ENCODE measurements around the gene MC3R. TPM values are rescaled to one million over a fixed set of nuclear protein-coding genes. Genes with fewer than 3 reads are reported as not detected.

Gene MC3R
- not detected for total RNA-seq

DNA sequence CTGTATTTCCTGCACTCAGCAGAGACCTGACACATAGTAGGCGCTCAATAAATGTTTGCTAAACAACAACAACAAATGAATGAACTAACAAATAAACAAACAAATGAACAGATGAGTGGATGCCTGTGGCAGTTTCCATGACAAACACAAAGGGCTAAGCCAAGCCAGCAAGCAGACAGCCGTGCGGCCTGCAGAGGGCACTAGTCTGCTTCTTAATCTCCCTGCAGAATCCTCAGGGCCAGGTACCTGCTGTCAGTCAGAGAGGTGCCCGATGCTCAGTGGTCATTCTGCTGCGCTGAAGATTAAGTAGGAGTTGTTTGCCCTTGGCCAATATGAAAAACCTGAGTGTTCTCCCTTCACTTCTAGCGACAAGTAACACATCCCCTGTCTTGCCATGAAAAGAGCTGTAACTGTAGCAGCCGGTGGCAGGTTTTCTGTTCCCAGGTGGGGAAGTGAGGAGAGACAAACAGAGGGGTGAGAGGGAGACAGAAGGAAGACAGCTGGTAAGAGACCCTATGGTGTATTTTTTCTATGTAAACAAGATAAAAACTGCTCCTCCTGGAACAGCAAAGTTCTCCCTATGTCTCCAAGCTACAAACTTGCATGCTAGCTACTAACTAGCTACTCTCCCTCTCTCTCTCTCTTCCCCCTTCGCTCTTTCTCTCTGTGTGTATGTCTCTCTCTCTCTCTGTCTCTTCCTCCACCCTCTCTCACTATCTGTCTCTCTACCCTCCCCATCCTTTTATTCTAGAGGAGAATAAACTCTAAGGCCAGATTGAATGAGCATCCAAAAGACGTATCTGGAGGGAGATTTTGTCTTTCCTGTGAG is at the start of gene MC3R:
TSS of gene MC3R (plus strand) at position 779 of the 829 bp plus-strand sequence. CDS start 112 bp downstream, outside the sequence.
- DNase-seq (peak; percentile 66), ATAC-seq (peak; percentile 66)
- Mint-ChIP-seq H3K4me3 (no peak within 1 kb of the TSS), H3K27ac (no peak within 1 kb of the TSS), H3K4me1 (ENCODE audit: low read depth) (no peaks in the 10 kb centered on the region), H3K36me3 (ENCODE audit: low read depth) (no peaks in the 10 kb centered on the region), H3K9me3 (no peaks in the 10 kb centered on the region), H3K27me3 (peaks cover 29% of the 10 kb centered on the region)
- ChIA-PET POLR2A (no interaction called here), CTCF (interaction anchor here (0.7 to 3.3 kb wide), 5 partner anchors 10 to 100 kb away, joined by 3 to 22 read pairs (median 4); no protein-coding TSS in a partner anchor)
- intact Hi-C loops (cut with micrococcal nuclease): loop anchor here (5.0 kb wide), 1 partner anchor 94 kb away; no protein-coding TSS in a partner anchor
- TF ChIP-seq, protein P1, sequence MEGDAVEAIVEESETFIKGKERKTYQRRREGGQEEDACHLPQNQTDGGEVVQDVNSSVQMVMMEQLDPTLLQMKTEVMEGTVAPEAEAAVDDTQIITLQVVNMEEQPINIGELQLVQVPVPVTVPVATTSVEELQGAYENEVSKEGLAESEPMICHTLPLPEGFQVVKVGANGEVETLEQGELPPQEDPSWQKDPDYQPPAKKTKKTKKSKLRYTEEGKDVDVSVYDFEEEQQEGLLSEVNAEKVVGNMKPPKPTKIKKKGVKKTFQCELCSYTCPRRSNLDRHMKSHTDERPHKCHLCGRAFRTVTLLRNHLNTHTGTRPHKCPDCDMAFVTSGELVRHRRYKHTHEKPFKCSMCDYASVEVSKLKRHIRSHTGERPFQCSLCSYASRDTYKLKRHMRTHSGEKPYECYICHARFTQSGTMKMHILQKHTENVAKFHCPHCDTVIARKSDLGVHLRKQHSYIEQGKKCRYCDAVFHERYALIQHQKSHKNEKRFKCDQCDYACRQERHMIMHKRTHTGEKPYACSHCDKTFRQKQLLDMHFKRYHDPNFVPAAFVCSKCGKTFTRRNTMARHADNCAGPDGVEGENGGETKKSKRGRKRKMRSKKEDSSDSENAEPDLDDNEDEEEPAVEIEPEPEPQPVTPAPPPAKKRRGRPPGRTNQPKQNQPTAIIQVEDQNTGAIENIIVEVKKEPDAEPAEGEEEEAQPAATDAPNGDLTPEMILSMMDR (IDR thresholded peaks at IDR 0.05): peak; percentile 62

DNA sequence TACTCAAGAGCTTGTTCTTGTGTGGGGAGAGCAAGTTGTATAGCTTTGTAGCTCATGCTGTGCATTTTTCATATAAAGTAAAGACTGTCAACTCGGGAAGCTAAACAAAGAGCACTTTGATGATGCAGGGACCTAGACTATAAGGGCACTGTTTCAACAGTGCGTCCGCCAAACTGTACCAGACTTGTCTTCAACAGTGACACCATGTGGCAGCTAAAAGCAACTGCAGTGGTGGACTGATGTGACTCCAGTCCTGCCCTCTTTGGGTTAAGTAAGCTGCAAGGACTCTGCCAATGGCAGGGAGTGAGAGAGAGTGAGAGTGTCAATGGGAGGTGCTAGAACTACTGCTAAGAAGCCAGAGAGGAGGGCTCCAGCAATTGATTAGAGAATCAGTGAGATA is 48.1 kb upstream of the MC3R start:
- DNase-seq (peak; percentile 2), ATAC-seq (no peak)
- Mint-ChIP-seq H3K27ac (no peak overlapping the region), H3K4me3 (no peak overlapping the region), H3K36me3 (ENCODE audit: low read depth) (no peaks in the 10 kb centered on the region), H3K27me3 (no peaks in the 10 kb centered on the region), H3K4me1 (ENCODE audit: low read depth) (no peaks in the 10 kb centered on the region), H3K9me3 (peaks cover 22% of the 10 kb centered on the region)
- CTCF ChIA-PET: interaction anchor here (0.7 to 1.3 kb wide), 4 partner anchors 13 to 149 kb away, joined by 3 read pairs; no protein-coding TSS in a partner anchor
- TF ChIP-seq, protein P1 (IDR thresholded peaks at IDR 0.05): no peak
- intact Hi-C loops (cut with micrococcal nuclease): no loop called here
- POLR2A ChIA-PET: no interaction called here

DNA sequence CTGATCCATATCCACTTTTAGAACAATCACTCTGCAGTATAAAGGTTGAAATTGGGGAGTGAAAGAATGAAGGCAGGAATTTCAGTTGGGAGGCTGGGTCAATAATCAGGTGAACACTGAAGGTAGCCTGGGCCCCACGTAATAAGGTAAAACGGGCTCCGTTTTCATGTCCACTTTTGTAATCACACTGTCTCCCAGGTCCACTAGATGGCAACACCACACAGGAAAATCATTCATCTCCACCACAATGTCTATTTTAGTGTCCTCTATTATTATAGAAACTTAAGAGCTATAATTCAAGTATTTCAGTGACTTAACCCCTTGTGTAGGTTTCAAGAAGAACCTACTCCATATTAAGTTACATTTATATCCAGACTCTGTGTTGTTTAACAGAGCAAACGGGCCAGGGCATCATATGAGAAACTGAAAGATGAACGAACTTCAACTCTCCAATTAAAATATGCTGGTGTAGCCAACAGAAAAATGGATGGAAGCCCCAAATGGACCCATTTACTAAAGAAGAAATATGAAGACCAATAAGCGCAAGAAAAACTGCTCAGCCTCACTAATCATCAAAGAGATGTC is 45.9 kb upstream of the MC3R start:
- ATAC-seq (no peak), DNase-seq (peak; percentile 2)
- H3K36me3 Mint-ChIP-seq (ENCODE audit: low read depth): no peaks in the 10 kb centered on the region
- TF ChIP-seq, protein P1 (IDR thresholded peaks at IDR 0.05): no peak
- ChIA-PET CTCF (no interaction called here), POLR2A (interaction anchor here (1.0 kb wide), 1 partner anchor 22 kb away, joined by 3 read pairs; no protein-coding TSS in a partner anchor)
- intact Hi-C loops (cut with micrococcal nuclease): no loop called here
- H3K4me1 Mint-ChIP-seq (ENCODE audit: low read depth): no peaks in the 10 kb centered on the region
- H3K4me3 Mint-ChIP-seq: no peak overlapping the region
- H3K27ac Mint-ChIP-seq: no peak overlapping the region
- peaks cover 22% of the 10 kb centered on the region for H3K9me3 Mint-ChIP-seq
- no peaks in the 10 kb centered on the region for H3K27me3 Mint-ChIP-seq

DNA sequence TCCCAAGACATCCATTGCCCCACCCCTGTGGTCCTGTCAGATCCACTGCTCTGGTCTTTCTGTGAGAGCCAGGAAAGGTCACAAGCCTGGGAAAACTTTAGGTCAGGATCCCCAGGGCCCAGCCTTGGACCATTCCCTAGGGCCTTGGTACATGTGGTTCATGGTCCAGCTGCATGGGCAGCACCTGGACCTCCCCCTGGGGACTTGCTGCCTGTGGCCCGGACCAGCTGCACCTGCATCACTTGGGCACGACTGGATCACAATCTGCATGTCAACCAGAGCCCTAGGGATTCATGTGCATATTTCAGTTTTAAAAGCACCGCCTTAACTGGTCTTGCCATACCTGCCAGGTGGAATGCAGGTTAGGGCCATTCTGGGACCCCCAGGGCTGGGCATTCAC is 44.3 kb upstream of the MC3R start:
- H3K27ac Mint-ChIP-seq: no peak overlapping the region
- ATAC-seq (no peak), DNase-seq (no peak)
- no peaks in the 10 kb centered on the region for H3K36me3 Mint-ChIP-seq (ENCODE audit: low read depth)
- H3K9me3 Mint-ChIP-seq: peaks cover 20% of the 10 kb centered on the region
- CTCF ChIA-PET: no interaction called here
- H3K4me3 Mint-ChIP-seq: no peak overlapping the region
- intact Hi-C loops (cut with micrococcal nuclease): no loop called here
- TF ChIP-seq, protein P1 (IDR thresholded peaks at IDR 0.05): no peak
- H3K27me3 Mint-ChIP-seq: no peaks in the 10 kb centered on the region
- H3K4me1 Mint-ChIP-seq (ENCODE audit: low read depth): no peaks in the 10 kb centered on the region
- POLR2A ChIA-PET: no interaction called here

DNA sequence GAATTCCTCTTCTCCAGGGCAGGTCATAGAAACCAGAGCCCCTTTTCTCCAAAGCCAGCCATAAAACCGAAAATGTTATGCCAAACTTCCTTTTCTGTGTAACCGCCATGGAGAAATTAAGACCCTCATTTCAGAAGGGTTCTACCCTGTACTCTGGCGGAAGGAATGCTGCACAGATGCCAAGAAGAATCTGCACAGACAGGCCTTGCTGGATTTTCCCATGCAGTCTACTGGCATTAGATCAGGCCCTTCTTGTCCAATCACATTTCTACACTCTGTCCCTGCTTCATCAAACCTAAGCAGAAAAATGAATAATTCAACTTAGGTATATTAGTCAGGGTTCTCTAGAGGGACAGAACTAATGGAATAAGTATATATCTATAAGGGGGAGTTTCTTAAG is 43.2 kb upstream of the MC3R start:
- Mint-ChIP-seq H3K27ac (no peak overlapping the region), H3K36me3 (ENCODE audit: low read depth) (no peaks in the 10 kb centered on the region), H3K4me3 (no peak overlapping the region), H3K27me3 (peaks cover 2% of the 10 kb centered on the region), H3K4me1 (ENCODE audit: low read depth) (no peaks in the 10 kb centered on the region), H3K9me3 (peaks cover 10% of the 10 kb centered on the region)
- no peak for ATAC-seq
- CTCF ChIA-PET: interaction anchor here (1.0 kb wide), 1 partner anchor 10 kb away, joined by 3 read pairs; no protein-coding TSS in a partner anchor
- POLR2A ChIA-PET: no interaction called here
- no peak for DNase-seq
- intact Hi-C loops (cut with micrococcal nuclease): no loop called here
- TF ChIP-seq, protein P1 (IDR thresholded peaks at IDR 0.05): no peak

Measured in activated CD8-positive, alpha-beta T cell treated with anti-CD3 and anti-CD28 coated beads for 36 hours (primary cell).